Dendritic cell treated with granulocyte-macrophage colony-stimulating factor and Interleukin-4, amounts not matched to agents 40 ng/mL and 50 ng/mL, for 4 days (primary cell): ENCODE measurements around the gene EPHB2.
A peak's percentile ranks its signal among the peaks of the same experiment; 100 is the strongest.
"Not testable (repeated sequence)": the region's sequence is repeated elsewhere in the genome, so short reads cannot be mapped to it uniquely, and the experiment has no call there.

ENCODE experiments used
- H3K27ac Mint-ChIP-seq: one replicate; pipeline ENCODE4 v1.8.0; 2022; ENCODE audit warnings: mild to moderate bottlenecking, mixed read lengths
- H3K27me3 Mint-ChIP-seq: one replicate; pipeline ENCODE4 v1.8.0; 2022; ENCODE audit warnings: mild to moderate bottlenecking, mixed read lengths
- H3K36me3 Mint-ChIP-seq: one replicate; pipeline ENCODE4 v1.8.0; 2022; ENCODE audit warnings: low read depth, mixed read lengths
- H3K4me1 Mint-ChIP-seq: one replicate; pipeline ENCODE4 v1.8.0; 2022; ENCODE audit warnings: low read depth, mixed read lengths
- H3K4me3 Mint-ChIP-seq: one replicate; pipeline ENCODE4 v1.8.0; 2022; ENCODE audit warnings: mild to moderate bottlenecking, moderate library complexity, mixed read lengths
- H3K9me3 Mint-ChIP-seq: one replicate; pipeline ENCODE4 v1.8.0; 2022; ENCODE audit warnings: mixed read lengths
- intact Hi-C: fragments of 100-400 bp; cut with micrococcal nuclease; formaldehyde crosslinking; loops from one replicate; pipeline ENCODE4 v1.15.0; 2022

Gene EPHB2

DNA sequence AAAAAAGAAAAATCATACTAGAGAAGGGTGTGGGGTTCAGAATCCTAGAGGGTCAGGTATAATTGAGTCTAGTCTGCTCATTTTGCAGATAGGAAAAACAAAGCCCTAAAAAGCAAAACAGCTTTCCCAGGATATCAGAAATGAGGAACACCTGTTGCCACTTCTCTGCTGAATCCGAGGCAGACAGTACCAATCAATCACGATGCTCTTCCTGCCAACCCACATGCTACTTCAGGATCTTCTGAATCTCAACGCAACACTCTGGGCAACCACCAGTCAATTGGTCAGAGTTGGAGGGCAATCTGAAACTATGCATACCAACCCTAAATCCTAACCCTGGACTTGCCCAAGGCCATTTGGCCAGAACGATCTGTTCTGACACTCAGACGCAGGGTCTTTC is 128.3 kb downstream of the EPHB2 start:
- Mint-ChIP-seq H3K27me3 (peaks cover 32% of the 10 kb centered on the region), H3K4me3 (no peak overlapping the region), H3K4me1 (peaks cover 7% of the 10 kb centered on the region), H3K9me3 (no peaks in the 10 kb centered on the region), H3K27ac (no peak overlapping the region), H3K36me3 (no peaks in the 10 kb centered on the region)
- intact Hi-C loops, result loop anchor here (10.0 kb wide), 1 partner anchor 104 kb away; no protein-coding TSS in a partner anchor

DNA sequence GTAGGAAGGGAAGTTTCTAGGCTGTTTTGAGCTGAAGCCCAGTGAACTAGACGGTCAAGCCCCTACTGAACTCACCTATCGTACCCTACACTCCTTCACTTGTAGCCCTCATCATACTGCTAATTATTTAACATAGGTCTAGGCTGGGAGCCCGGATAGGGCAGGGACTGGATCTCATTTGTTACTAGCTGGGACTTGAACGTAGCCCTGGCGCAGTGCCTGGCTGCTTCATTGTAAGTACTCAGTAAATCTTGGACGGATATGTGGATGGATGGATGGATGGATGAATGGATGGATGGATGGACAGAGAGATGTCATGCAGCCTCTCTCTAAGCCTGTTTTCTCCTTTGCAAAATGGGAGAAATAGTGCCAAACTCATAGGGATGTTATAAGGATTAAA is 129.2 kb downstream of the EPHB2 start:
- H3K4me1 Mint-ChIP-seq, result peaks cover 7% of the 10 kb centered on the region
- H3K27ac Mint-ChIP-seq, result no peak overlapping the region
- no peak overlapping the region for H3K4me3 Mint-ChIP-seq
- peaks cover 35% of the 10 kb centered on the region for H3K27me3 Mint-ChIP-seq
- intact Hi-C loops, result loop anchor here (10.0 kb wide), 1 partner anchor 105 kb away; no protein-coding TSS in a partner anchor
- no peaks in the 10 kb centered on the region for H3K36me3 Mint-ChIP-seq
- H3K9me3 Mint-ChIP-seq, result no peaks in the 10 kb centered on the region

DNA sequence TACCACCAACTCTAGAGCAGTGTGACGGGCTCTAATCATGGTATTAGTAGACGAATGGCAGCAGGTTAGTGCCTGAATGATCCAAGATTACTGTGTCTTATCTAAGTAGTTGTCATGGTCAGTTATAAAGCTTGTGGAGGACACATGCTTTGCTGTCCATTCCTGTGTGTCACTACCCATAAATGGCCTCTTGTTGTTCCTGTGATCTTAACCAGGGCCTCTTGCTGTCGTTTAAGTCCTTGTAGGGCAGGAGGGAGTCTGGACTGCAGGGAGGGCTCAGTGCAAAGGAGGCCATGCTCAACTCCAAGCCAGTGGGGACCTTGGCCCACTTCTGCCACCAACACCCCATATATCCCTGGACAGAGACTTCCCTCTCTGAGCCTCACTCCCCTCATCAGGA is 130.5 kb downstream of the EPHB2 start:
- H3K9me3 Mint-ChIP-seq, result no peaks in the 10 kb centered on the region
- H3K36me3 Mint-ChIP-seq, result no peaks in the 10 kb centered on the region
- intact Hi-C loops, result no loop called here
- no peak overlapping the region for H3K4me3 Mint-ChIP-seq
- no peak overlapping the region for H3K27ac Mint-ChIP-seq
- H3K4me1 Mint-ChIP-seq, result peaks cover 16% of the 10 kb centered on the region
- H3K27me3 Mint-ChIP-seq, result peaks cover 39% of the 10 kb centered on the region

DNA sequence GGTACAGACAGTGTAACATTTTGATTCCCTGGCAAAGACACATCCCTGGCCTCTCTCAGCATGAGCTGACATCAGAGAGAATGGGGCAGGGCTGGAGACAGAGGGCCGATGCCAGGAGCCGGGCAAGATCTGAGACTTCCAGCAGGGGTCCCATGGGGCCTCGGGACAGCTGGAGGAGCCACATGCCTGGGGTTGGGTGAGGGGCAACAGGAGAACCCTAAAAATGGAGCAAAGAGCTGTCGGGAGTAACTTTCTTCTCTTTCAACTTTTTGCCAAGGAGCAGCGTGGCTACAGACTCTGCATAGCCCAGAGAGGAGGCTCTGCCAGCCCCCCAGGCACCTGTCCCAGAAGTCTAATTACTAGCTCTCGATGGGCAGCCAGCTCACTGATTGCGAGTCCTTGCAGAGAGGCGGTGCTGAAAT is 131.2 kb downstream of the EPHB2 start:
- intact Hi-C loops, result no loop called here
- Mint-ChIP-seq H3K36me3 (no peaks in the 10 kb centered on the region), H3K27ac (no peak overlapping the region), H3K27me3 (peaks cover 36% of the 10 kb centered on the region), H3K9me3 (no peaks in the 10 kb centered on the region), H3K4me1 (peaks cover 24% of the 10 kb centered on the region), H3K4me3 (no peak overlapping the region)

DNA sequence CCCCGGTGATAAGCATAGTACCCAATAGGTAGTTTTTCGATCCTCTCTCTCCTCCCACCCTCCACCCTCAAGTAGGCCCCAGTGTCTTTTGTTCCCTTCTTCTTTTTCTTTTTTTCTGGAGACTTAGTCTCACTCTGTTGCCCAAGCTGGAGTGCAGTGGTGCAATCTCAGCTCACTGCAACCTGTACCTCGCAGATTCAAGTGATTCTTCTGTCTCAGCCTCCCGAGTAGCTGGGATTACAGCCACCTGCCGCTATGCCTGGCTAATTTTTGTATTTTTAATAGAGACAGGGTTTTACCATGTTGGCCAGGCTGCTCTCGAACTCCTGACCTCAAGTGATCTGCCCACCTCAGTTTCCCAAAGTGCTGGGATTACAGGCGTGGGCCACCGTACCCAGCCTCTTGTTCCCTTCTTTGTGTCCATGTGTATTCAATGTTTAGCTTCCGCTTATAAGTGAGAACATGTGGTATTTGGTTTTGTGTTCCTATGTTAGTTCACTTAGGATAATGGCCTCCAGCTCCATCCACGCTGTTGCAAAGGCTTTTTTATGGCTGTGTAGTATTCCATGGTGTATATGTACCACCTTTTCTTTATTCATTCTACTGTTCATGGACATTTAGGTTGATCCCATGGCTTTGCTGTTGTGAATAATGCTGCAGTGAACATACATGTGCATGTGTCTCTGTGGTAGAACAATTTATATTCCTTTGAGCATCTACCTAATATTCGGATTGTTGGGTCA is 133.0 kb downstream of the EPHB2 start:
- peaks cover 41% of the 10 kb centered on the region for H3K4me1 Mint-ChIP-seq
- H3K4me3 Mint-ChIP-seq, H3K27ac Mint-ChIP-seq, intact Hi-C loops: not testable (repeated sequence)
- H3K36me3 Mint-ChIP-seq, result peaks cover 16% of the 10 kb centered on the region
- H3K27me3 Mint-ChIP-seq, result peaks cover 47% of the 10 kb centered on the region
- H3K9me3 Mint-ChIP-seq, result peaks cover 15% of the 10 kb centered on the region

DNA sequence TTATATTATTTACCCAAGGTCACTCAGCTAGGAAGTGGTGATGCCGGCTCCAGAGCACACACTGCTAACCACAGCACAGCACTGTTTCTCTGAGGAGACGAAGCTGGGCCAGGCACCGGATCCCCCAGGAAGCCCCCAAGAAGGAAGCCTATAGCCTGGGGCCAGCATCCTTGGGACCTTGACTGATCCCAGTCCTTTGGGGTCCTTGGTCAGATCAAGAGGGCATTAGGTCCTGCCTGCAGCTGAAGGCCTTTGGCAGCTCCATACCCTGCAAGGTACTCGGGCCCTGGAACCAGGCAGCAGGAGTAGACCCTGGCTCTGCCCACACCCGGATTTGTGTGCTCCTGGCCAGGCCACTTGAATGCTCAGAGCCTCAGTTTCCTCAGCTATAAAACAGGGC is 134.0 kb downstream of the EPHB2 start:
- Mint-ChIP-seq H3K9me3 (peaks cover 16% of the 10 kb centered on the region), H3K4me1 (peaks cover 48% of the 10 kb centered on the region), H3K36me3 (peaks cover 17% of the 10 kb centered on the region), H3K4me3 (no peak overlapping the region), H3K27me3 (peaks cover 49% of the 10 kb centered on the region), H3K27ac (no peak overlapping the region)
- intact Hi-C loops, result no loop called here

DNA sequence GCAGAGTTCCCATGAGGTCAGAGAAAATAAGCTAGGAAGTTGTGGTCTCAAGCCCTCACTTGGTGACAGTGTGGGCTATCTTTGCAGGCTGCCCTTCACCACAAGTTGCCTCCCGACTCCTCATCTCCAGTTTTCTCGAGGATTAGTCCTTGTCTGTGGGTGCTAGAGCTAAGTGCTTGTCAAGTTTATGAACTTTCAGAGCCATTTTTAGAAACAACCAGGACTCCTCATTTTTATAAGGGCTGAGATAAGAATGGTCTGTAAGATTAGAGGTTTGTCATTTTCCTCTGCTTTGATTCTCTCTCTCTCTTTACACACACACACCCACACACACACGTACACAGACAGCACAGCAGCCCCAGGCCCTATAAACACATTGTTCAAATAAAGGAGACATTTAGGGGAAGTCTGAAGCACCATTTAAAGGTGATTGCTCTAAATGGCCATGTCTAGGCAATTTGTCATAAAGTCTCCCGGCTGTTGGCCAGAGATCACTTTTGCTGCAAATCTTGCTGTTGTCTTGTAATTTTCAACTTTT is 134.8 kb downstream of the EPHB2 start:
- no peak overlapping the region for H3K4me3 Mint-ChIP-seq
- intact Hi-C loops, result no loop called here
- H3K27ac Mint-ChIP-seq, result peak overlapping the region; percentile 68
- peaks cover 16% of the 10 kb centered on the region for H3K9me3 Mint-ChIP-seq
- peaks cover 51% of the 10 kb centered on the region for H3K27me3 Mint-ChIP-seq
- H3K4me1 Mint-ChIP-seq, result peaks cover 56% of the 10 kb centered on the region
- H3K36me3 Mint-ChIP-seq, result peaks cover 17% of the 10 kb centered on the region

DNA sequence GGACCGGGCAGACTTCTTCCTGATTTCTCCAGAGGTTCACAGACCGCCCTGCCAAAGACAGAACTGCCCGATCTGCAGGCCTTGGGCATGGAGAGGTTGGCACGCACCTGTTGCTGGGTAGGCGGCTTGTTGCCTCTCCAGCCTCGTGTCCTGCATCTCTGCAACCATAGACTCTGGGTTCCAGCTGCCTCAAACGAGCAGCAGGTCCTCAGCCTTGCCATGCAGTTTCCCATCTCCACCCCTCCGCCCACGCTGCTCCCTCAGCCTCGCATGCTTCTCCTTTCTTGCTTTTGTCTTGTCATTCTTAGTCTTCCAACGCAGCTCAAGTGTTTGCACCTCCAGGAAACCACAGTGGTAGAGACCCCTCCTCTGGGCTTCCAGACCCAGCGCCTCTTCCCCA is 135.8 kb downstream of the EPHB2 start:
- peaks cover 62% of the 10 kb centered on the region for H3K4me1 Mint-ChIP-seq
- intact Hi-C loops, result no loop called here
- peak overlapping the region; percentile 52 for H3K4me3 Mint-ChIP-seq
- H3K27me3 Mint-ChIP-seq, result peaks cover 48% of the 10 kb centered on the region
- peaks cover 17% of the 10 kb centered on the region for H3K36me3 Mint-ChIP-seq
- H3K9me3 Mint-ChIP-seq, result peaks cover 16% of the 10 kb centered on the region
- peak overlapping the region; percentile 68 for H3K27ac Mint-ChIP-seq

DNA sequence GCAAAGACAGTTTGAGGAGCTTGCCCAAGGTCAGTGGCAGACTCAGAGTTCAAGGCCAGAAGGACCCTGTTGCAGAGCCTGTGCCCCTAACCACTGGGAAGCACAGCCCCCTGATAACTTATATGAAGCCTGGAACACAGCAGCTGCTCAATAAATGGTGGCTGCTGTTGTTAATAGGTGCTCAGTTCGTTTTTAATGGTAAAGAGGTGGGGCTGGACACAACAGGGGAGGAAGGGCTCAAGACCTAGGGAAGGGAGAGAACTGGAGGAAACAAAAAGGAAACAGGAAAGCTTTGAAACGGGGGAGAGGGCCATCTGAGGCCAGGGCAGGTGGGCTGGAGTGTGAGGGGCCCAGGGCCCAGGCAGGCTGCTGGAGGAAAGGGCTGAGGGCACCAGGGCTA is 136.6 kb downstream of the EPHB2 start:
- Mint-ChIP-seq H3K27ac (peak overlapping the region; percentile 68), H3K27me3 (peaks cover 42% of the 10 kb centered on the region), H3K4me3 (no peak overlapping the region), H3K4me1 (peaks cover 68% of the 10 kb centered on the region), H3K36me3 (peaks cover 17% of the 10 kb centered on the region), H3K9me3 (peaks cover 16% of the 10 kb centered on the region)
- intact Hi-C loops, result no loop called here

DNA sequence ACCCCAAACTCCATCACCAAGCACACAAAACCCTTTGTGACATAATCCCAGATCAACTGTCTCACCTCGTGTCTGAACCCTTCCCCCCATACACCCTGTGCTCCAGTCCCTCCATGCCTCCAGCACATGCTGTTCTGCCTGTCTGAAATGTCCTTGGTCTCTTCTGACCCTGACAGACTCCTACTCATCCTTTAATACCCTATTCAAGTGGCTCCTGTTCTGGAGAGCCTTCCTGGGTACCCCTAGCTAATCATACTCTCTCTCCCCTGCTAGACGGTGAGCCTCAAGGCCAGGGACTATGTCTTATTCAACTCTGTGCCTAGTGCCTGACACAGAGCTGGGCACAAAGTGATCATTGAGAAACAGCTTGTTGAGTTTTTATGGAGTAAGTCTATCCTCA is 137.1 kb downstream of the EPHB2 start:
- H3K27ac Mint-ChIP-seq, result peak overlapping the region; percentile 68
- peaks cover 72% of the 10 kb centered on the region for H3K4me1 Mint-ChIP-seq
- peaks cover 17% of the 10 kb centered on the region for H3K36me3 Mint-ChIP-seq

DNA sequence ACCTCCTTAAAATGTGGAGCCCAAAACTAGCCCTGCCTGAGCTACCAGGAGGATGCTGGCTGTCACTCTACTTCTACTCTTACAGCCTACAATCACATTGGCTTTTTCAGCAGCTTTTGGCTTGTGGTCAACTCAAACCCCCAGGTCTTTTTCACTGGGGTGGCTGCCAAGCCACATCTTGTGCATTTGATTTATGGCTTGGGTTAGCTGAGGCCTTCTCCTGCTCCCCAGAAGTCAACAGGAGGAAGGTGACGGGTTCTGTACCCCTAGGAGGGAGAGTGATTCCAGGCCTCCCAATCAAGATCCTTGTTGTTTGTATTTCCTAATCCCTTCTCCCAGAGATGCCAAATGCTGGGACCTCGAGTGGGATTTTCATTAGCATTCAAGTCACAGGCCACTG is 137.8 kb downstream of the EPHB2 start:
- Mint-ChIP-seq H3K27me3 (peaks cover 43% of the 10 kb centered on the region), H3K4me3 (no peak overlapping the region), H3K36me3 (peaks cover 17% of the 10 kb centered on the region), H3K4me1 (peaks cover 77% of the 10 kb centered on the region), H3K27ac (peak overlapping the region; percentile 68), H3K9me3 (peaks cover 16% of the 10 kb centered on the region)
- intact Hi-C loops, result no loop called here

More for the DNA sequence above, 137.1 kb downstream of the EPHB2 start:
- intact Hi-C loops, result no loop called here
- Mint-ChIP-seq H3K9me3 (peaks cover 16% of the 10 kb centered on the region), H3K4me3 (no peak overlapping the region), H3K27me3 (peaks cover 42% of the 10 kb centered on the region)

DNA sequence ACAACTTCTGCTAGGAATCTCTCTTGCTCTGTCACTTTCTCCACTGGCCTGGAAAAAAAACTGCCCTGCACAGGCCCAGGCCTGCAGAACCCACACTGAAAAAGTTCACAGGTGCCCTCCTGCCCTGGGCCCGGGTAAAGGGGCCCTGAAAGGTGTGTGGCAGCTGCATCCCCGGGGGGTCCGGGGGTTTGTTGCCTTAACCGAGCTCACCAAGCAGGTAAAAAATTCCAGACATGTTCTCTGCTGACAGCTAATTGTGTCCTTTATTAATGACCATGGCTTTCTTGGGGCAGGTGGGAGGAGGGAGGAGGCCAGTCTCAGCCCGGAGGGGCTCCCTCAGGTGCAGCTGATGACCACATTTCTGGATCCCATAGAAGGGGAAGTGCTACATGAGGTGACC is 139.1 kb downstream of the EPHB2 start:
- Mint-ChIP-seq H3K27ac (no peak overlapping the region), H3K4me3 (no peak overlapping the region), H3K9me3 (peaks cover 16% of the 10 kb centered on the region), H3K36me3 (peaks cover 17% of the 10 kb centered on the region), H3K27me3 (peaks cover 48% of the 10 kb centered on the region), H3K4me1 (peaks cover 88% of the 10 kb centered on the region)
- intact Hi-C loops, result no loop called here

DNA sequence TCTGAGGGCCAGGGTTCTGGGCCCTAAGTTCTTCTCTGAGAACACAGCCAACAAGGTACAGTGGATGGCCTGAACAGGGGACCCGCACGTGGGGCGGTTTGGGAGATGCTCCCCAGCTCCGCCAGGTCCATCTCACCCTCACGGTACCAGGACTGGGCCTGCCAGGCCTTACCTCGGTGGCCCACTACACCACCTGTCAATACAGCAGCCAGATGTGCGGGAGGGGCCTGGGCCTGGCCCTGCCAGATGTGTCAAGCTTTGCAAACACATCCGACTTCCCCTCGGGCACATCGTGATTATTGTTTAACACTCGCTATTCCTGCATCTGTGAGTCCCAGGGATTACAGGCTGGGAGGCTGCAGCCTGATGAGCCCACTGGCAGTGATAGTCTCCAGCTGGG is 139.6 kb downstream of the EPHB2 start:
- peaks cover 16% of the 10 kb centered on the region for H3K9me3 Mint-ChIP-seq
- H3K27ac Mint-ChIP-seq, result peak overlapping the region; percentile 72
- peaks cover 17% of the 10 kb centered on the region for H3K36me3 Mint-ChIP-seq
- peaks cover 91% of the 10 kb centered on the region for H3K4me1 Mint-ChIP-seq
- intact Hi-C loops, result no loop called here
- H3K4me3 Mint-ChIP-seq, result peak overlapping the region; percentile 35
- H3K27me3 Mint-ChIP-seq, result peaks cover 51% of the 10 kb centered on the region

DNA sequence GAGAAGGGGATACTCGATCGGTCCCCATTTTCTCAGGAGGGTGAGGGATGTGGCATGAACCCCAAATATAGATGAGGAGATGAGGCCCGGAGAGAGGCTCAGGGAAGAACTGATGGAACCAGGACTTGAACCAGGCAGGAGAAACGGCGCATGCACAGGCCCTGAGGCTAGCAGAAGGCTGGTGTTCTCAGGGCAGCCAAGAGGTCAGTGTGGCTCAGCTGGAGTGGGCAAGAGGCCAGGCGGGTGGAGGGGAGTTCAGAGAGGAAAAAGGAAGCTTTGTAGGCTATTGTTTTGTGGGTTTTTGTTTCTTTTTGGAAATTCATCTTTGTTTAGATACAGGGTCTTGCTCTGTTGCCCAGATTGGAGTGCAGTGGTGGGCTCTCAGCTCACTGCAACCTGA is 140.0 kb downstream of the EPHB2 start:
- Mint-ChIP-seq H3K4me3 (peak overlapping the region; percentile 35), H3K27me3 (peaks cover 48% of the 10 kb centered on the region), H3K27ac (peak overlapping the region; percentile 72), H3K36me3 (peaks cover 17% of the 10 kb centered on the region), H3K4me1 (peaks cover 88% of the 10 kb centered on the region), H3K9me3 (peaks cover 16% of the 10 kb centered on the region)
- intact Hi-C loops, result no loop called here
